ENCODE results near the gene GBX2.

GBX2 gene

GRCh38 chr2:236180076-236180816 is 12.1 kb upstream of the GBX2 start:
- TF ChIP-seq TAF1 (IDR thresholded peaks at IDR 0.05; ENCODE audit: borderline replicate concordance, insufficient read depth, low read length) (no peak), FOXP2 (optimal IDR thresholded peaks at IDR 0.05; ENCODE audit: borderline replicate concordance, extremely low read depth, extremely low read length, insufficient read depth) (no peak)

GRCh38 chr2:236179236-236180075 is 11.3 kb upstream of the GBX2 start:
- no peak for TF ChIP-seq REST (IDR thresholded peaks at IDR 0.05; ENCODE audit: insufficient read depth in 1 of 2, low read depth in 2 of 2, low read length in 2 of 2)
- TF ChIP-seq SIN3A (IDR thresholded peaks at IDR 0.05; ENCODE audit: borderline replicate concordance, insufficient read depth, low read length), result no peak
- TF ChIP-seq FOXP2 (optimal IDR thresholded peaks at IDR 0.05; ENCODE audit: borderline replicate concordance, extremely low read depth, extremely low read length, insufficient read depth), result no peak
- no peak for TF ChIP-seq TAF1 (IDR thresholded peaks at IDR 0.05; ENCODE audit: borderline replicate concordance, insufficient read depth, low read length)
- TF ChIP-seq POLR2AphosphoS5 (IDR thresholded peaks at IDR 0.05; ENCODE audit: low read depth, low read length), result no peak

GRCh38 chr2:236178890-236179235 is 10.7 kb upstream of the GBX2 start:
- no peak for TF ChIP-seq POLR2AphosphoS5 (IDR thresholded peaks at IDR 0.05; ENCODE audit: low read depth, low read length)
- no peak for TF ChIP-seq FOXP2 (optimal IDR thresholded peaks at IDR 0.05; ENCODE audit: borderline replicate concordance, extremely low read depth, extremely low read length, insufficient read depth)
- no peak for TF ChIP-seq REST (IDR thresholded peaks at IDR 0.05; ENCODE audit: insufficient read depth in 1 of 2, low read depth in 2 of 2, low read length in 2 of 2)
- TF ChIP-seq TAF1 (IDR thresholded peaks at IDR 0.05; ENCODE audit: borderline replicate concordance, insufficient read depth, low read length), result no peak
- TF ChIP-seq SIN3A (IDR thresholded peaks at IDR 0.05; ENCODE audit: borderline replicate concordance, insufficient read depth, low read length), result no peak

- TF ChIP-seq POLR2AphosphoS5 (IDR thresholded peaks at IDR 0.05; ENCODE audit: low read depth, low read length) (no peak), SIN3A (IDR thresholded peaks at IDR 0.05; ENCODE audit: borderline replicate concordance, insufficient read depth, low read length) (no peak), TAF1 (IDR thresholded peaks at IDR 0.05; ENCODE audit: borderline replicate concordance, insufficient read depth, low read length) (no peak), REST (IDR thresholded peaks at IDR 0.05; ENCODE audit: insufficient read depth in 1 of 2, low read depth in 2 of 2, low read length in 2 of 2) (no peak), FOXP2 (optimal IDR thresholded peaks at IDR 0.05; ENCODE audit: borderline replicate concordance, extremely low read depth, extremely low read length, insufficient read depth) (no peak)
Observed at GRCh38 chr2:236177967-236178889, 10.0 kb upstream of the GBX2 start.

GRCh38 chr2:236177604-236177966 is 9.4 kb upstream of the GBX2 start:
- TF ChIP-seq POLR2AphosphoS5 (IDR thresholded peaks at IDR 0.05; ENCODE audit: low read depth, low read length) (no peak), FOXP2 (optimal IDR thresholded peaks at IDR 0.05; ENCODE audit: borderline replicate concordance, extremely low read depth, extremely low read length, insufficient read depth) (peak; percentile 25)

Data from PFSK-1 (cell line).